NCI-H1436 treated with DMSO at 0.1 percent for 48 hours (cell line): ENCODE results near the gene CCND1.
"Not testable (repeated sequence)": the region's sequence is repeated elsewhere in the genome, so short reads cannot be mapped to it uniquely, and the experiment has no call there.

Experiments
- DNase-seq: peaks from one replicate; lab custom pipeline; 2025; lab: John Stamatoyannopoulos, UW

CCND1 gene

DNA sequence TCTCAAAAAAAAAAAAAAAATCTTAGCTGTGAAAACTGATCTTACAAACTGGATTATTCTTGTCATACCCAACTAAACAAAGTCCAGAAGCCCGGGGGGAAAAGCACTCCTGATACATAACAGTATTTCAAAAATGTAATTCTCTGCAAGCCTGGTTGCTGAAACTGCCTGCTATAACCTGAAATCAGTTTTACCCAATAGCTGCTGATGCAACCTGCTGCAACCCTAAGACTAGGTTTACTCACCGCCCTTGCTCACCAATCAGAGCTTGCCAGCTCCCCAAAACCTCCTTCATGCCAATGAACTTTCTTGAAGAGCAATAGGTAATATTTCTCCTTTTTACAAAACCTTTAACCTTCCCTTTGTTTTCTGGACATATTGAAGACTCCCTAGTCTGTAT lies 50.5 kb downstream of the CCND1 start:
- DNase-seq: no peak

DNA sequence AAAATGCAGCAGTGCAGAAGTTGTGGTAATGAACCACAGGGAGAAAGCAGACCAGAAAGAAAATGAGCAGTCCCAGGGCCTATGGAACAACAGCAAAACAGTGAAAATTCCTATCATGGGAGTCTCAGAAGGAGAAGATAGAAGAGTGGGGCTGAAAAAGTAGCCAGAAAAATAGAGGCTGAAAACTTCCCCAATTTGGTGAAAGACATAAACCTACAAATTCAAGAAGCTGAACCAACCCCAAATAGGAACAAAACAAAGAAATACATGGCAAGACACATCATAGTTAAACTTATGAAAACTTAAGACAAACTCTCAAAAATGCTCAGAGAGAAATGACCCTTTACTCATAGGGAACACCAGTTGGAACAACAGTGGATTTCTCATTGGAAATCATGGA lies 51.5 kb downstream of the CCND1 start:
- no peak for DNase-seq

DNA sequence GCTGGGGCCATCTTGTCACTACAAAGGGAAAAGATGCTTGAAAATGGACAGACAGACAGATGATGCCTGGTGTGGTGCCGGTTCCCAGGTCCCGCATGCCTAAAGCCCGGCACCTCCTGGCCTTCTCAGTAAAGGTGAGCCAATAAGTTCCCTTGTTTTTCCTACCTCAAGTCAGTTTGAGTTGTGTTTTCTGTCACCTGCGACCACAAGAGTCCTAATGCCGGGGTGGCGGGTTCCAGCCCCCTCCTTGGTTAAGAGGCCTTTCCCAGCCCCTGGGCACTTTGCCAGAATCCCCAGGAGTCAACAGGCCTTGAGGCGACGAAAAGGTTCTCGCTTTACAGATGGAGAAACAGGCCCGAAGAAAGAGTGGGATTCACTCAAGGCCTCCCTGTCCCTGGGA lies 53.8 kb downstream of the CCND1 start:
- DNase-seq: no peak

DNA sequence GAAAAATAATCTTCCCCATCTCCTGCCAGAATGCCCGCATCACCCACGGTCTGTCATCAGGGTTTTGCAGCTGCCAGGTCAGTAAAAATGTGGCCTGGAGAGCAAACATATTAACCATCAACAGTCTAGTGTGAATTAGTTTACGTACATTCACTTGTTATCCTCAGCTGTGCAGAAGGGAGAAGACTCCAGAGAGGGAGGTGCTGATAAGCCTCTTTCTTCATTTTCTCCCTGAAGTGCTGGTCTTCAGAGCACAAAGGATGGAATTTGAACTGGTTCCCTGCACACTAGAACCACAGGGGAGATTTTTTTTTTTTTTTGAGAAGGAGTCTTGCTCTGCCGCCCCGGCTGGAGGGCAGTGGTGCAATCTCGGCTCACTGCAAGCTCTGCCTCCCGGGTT lies 54.6 kb downstream of the CCND1 start:
- no peak for DNase-seq

DNA sequence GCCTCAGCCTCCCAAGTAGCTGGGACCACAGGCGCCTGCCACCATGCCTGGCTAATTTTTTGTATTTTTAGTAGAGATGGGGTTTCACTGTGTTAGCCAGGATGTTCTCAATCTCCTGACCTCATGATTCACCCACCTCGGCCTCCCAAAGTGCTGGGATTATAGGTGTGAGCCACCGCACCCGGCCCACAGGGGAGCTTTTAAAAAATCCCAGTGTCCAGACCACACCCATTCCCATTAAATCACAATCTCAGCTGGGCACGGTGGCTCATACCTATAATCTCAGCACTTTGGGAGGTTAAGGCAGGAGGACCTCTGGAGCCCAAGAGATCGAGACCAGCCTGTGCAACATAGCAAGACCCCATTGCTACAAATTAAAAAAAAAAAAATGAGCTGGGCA lies 55.0 kb downstream of the CCND1 start:
- not testable (repeated sequence) for DNase-seq

DNA sequence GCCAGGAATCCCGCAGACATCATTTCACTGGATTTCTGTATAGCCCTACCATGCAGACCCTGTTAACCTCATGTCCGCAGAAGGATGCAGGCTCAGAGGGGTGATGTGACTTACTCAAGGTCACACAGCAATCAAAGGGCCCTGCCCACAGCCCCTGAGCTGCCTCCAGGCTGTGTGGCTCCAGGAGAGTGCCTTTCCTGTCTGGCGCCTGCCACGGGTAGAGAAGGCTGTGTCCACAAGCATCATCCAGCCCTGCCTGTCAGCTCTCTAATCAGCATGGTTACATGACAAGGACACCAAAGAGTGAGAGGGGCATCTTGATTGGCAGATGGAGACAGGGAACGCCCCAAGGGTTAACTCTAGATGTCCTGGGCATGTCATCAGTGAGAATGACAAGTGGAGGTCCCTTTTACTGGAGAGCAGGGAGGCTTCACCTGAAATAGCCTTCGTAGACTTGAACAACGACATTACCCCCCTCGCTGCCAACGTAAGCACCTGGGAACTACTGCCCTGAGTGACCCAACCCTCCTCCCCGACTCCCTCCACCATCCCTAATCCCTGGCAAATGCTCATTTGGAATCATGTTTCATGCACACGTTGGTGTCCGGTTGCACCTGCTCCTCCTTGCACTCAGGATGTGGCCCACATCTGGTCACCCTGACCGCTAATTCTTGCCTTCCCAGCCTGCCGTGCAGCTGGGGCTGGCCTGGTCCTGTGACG lies 56.0 kb downstream of the CCND1 start:
- DNase-seq: no peak

DNA sequence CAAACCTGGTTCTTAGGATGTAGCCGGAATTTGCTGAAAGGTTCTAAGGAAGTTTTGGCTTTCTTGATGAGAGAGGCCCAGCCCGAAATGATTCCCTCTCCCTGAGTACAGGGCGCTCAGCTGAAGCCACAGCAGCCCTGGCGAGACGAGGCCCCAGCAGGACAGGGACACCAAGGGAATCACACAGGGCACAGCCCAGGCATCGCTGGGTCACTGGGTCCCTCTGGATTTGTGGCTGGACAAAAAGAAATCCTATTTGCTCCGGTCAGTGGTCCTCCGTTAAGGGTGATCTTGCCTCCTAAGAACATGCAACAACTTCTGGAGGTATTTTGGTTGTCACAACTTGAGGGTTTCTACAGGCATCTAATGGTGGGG lies 56.5 kb downstream of the CCND1 start:
- DNase-seq: no peak

DNA sequence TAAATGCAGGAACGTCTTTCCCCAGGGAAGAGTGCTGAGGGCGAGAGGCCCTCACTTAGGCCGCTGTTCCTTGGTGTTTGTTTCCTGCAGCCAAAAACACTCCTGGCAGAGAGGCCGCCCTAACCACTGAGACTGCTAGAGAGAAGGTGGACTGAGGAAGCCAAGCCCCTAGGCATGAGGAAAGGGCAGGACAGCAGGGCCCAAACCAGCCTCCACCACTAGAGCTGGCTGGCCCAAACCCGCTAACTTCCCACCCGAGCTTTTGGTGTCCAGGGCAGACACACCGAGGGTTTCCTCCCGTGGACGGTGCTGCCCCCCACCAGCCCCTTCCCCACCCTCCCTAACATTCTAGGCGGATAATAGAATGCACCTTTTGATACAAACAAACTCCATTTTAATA lies 56.9 kb downstream of the CCND1 start:
- no peak for DNase-seq

DNA sequence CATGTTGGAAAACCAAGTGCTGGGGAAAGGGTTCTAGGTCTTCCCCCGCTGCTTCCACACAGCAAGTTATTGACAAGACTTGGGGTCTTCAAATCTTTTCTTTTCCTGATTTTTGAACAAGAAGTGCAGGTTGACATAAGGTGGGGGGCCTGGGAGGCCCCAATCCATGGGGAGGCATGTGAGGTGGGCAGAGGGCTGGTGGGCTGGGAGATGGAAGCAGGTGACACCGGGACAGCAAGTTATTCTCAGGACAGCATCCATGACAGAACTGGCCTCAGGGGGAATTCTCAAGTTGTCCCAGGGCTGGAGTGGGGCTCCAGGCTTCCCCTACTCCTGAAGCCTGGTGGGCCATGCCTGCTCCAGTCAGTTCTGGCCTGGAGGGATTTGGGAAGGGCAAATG lies 57.4 kb downstream of the CCND1 start:
- no peak for DNase-seq

DNA sequence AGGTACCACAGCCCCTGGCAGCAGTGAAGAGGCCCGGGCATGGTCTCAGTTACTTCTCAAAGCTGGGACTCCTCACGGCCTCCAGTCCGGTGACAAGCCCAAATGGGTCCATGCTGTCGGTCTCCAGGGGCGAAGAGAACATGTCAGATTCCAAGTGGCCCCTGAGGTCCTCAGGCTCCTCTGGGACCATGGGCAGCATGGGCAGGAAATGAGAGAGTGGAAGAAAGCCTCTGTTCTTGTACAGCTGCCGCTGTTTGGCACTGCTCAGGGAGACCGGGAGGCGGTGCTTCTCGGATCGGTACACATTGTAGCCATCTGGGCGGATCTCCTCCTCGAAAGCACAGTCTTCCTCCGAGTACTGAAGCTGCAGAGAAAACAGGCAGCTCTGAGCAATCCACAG lies 58.3 kb downstream of the CCND1 start:
- no peak for DNase-seq

DNA sequence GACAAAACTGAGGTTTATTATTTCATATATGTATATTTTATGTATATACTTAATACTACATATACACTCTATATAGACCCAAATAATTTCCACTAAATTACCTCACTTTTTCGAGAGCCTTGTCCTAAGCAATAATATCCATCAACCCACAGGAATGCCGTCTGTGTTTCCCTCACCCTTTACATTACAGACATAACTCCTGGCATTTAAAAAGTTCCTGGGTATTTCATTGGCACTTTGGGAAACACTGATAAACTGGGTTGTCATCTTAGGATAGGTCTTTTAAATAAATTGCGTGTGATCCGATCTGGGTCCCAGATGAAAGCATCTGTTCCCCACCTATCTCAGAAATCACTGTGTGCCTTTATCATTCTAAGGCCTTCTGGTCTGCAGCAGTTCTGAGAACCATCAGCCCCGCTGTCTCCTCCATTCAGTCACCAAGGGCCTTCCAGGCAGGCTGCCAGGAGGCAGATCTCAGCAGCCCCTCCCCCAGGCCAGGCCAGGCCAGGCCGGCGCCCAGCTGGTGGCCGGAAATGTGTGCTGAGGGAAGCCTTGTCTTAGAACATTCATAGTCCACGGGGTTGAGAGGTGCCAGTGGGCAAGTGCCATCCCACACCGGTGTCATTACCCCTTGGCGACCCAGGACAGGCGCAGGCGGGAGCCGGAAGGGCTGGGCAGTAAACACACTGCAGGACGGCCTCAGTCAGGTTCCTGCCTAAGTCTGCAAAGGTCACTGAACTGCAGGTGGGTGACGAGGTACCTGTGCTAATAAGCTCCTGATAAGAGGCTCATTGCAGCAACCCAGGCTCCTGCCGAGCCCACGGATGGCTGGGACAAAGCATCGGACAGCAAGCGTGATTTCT lies 59.6 kb downstream of the CCND1 start:
- no peak for DNase-seq

DNA sequence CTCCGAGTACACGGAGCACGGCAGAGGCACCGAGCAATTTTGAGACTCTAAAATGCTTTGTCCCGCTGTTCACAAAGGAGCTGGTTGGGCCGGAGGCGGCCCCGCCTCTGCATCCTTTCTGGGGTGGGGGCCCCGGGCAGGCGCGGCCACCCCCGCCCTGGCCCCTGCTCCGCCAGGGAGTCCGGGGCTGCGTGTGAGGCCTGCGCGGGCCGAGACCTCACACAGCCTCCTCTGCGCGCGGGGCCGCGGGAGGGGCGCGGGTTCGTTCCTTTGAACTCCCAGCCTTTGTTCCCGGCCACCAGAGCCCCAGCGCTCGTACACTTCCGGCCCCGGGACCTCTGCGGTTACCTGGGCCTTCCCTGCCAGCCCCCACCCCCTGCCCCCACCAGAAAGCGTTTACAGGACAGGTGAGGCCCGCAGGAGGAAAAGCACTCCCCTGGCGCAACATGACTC lies 61.3 kb downstream of the CCND1 start:
- no peak for DNase-seq

DNA sequence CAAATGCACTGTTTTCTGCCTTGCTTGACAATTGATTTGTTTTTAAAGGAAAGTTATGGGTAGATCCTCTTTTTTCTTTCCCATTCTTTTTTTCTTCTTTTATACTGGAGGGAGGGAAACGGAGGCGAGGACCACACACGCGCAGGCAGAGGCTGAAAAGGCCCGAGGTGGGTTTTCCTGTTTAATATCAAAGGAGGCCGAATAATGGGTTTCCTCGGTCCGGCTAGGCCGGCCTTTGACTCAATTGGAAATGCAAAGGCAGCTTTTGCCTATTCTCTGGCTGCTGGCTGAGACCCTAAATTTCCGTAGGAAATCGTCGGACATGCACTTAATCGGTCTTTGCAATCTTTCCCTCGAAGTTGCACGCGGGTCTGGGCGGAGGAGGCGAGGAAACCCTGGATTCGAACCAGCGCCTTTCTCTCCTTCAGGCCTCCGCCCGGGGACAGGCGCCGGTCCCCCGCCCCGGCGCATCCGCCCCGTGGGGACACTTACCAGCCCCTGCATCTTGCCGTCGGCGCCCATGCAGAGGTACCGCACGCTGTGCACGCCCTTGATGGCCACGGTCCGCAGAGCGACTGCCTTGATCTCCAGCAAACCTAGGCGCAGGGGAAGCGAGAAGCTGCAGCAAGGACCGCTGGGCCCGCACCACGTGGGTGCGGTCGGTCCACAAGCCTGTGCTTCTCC lies 62.0 kb downstream of the CCND1 start:
- no peak for DNase-seq

DNA sequence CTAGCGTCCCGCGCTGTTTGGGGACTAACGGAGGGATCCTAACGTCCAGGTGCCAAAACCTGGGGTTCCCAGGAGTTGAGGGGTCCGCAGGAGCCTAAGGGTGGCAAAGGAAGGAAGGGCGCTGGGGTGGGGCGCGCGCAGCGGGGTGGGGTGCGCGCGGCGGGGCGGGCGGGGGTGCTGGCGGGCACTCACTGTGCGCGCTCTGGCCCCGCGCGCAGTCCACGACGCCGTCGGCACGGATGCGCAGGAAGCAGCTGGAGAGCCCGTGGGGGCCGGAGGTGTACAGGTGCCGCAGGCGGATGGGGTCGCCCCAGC lies 62.5 kb downstream of the CCND1 start:
- no peak for DNase-seq
